GM19372 (cell line): Measurements from ENCODE around the gene SGF29.
A peak's percentile ranks its signal among the peaks of the same experiment; 100 is the strongest.
"Not testable (repeated sequence)": the region's sequence is repeated elsewhere in the genome, so short reads cannot be mapped to it uniquely, and the experiment has no call there.

Experiments
- ATAC-seq: cut with Tn5 transposase; IDR thresholded peaks from one replicate; pipeline ENCODE4 v1.9.1; 2021; ENCODE audit warnings: mild to moderate bottlenecking, low read depth, moderate library complexity; ENCODE audit not compliant: unreplicated experiment

SGF29 gene

GRCh38 chr16:28553776-28554633 lies at the start of gene SGF29:
SGF29 (plus strand) TSS chr16:28553920; CDS start chr16:28581070, 27,150 bp downstream.
- ATAC-seq = peak; percentile 86

DNA sequence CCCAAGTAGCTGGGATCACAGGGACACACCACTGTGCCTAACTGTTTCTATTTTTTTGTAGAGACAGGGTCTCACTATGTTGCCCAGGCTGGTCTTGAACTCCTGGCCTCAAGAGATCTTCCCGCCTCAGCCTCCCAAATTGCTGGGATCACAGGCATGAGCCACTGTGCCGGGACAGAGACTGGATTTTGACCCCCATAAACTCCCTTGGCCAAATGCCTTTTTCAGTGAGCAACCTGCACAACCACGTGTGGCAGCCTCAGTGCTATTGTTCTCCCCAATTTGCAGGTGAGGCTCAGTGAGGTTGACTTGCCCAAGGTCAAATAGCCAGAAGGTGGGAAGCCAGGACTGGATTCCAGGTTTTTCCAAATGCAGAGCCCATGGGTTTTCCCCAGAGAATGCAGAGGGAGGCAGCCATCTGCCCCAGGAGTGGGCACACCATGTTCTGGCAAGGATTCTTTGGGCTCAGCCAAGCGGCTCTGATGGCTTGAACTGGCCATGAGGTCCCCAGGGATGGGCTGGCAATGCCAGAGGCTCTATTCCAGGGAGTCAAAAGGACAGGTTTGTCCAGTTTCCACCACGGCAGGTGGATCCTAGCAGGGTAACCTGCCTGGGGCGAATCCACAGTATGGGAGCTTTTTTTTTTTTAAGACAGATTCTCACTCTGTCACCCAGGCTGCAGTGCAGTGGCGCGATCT lies 48.9 kb upstream of the SGF29 start:
- ATAC-seq = no peak

DNA sequence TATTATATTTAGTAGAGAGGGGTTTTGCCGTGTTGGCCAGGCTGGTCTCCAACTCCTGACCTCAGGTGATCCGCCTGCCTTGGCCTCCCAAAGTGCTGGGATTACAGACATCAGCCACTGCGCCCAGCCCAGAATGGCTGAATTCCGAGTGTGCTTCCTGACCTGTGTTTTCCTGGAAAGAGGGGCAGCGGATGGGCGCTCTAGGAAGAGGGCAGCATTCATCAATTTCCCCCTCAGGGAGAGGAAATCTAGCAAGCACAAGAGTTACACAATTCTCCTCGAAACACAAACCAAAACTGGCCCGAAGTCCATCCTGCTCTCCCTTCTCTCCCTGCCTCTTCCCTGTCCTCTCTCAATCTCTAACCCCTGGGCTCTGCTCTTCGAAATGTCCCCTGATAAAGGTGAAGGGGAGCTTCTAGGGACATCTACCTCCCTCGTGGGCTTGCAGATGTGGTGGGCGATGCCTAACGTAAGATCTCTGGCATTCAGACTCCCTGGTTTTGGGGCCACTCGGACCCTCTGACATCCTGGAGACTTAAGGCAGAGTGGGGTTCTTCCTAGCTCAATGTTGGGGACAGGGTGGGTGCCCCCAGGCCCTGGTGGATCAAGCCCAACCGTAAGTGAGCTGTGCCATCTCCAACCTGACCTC lies 48.1 kb upstream of the SGF29 start:
- ATAC-seq = no peak

DNA sequence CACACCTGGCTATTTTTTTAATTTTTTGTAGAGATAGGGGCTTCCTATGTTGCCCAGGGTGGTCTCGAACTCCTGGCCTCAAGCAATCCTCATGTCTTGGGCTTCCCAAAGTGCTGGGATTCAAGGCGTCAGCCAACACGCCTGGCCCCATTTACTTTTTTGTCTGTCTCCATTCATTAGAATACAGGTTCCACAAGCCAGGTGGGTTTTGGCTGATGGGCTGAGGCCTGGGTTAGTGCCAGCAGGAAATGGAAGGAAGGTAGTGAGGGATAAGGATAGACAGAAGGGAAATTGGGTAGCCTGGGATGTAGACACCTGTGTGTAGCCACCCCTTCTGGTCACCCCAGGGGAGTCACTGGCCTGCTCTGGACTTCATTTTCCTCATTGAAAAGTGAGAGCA lies 42.7 kb upstream of the SGF29 start:
- no peak for ATAC-seq

GRCh38 chr16:28511801-28512789 lies 41.6 kb upstream of the SGF29 start:
- ATAC-seq = no peak

- no peak for ATAC-seq
These were observed 40.1 kb upstream of the SGF29 start for GRCh38 chr16:28513484-28514181.

DNA sequence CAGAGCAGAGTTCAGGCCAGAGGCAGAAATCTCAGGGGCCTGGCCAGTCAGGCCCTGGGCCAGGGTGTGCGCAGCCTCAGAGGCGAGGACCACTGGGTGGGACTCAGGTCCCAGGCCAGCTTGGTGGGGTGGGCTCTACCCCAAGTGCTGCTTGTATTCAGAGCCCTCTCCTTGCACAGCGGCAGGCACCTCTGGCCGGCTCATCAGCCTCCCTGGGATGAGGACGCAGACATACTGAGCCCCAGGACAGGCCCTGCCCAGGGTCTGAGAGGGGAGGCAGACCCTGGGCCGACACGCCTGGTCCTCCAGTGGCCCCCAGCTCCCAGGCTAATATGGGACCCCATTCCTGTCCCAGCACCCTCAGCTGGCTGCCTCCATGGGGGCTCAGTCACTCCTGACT lies 39.5 kb upstream of the SGF29 start:
- ATAC-seq = no peak

- no peak for ATAC-seq
These were observed 33.0 kb upstream of the SGF29 start for GRCh38 chr16:28520672-28521071.

DNA sequence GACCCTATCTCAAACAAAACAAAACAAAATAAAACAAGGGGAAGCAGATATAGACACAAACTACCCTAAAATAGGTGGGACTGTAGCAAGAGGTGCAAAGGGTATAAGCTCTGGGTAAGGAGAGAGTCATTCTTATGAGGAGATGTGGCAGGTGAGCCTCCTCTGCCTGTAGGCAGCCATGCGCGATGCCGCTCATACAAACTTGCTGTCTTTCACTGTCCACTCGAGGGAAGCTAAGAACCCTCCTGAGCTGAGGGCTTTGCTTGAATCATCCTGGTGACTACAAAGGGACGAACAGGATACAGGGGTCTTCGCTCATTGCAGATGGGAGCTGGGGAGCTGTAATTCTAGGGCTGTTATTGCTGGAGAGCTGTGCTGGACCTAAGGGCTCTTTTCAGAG lies 32.3 kb upstream of the SGF29 start:
- no peak for ATAC-seq

- no peak for ATAC-seq
These were observed 30.9 kb upstream of the SGF29 start for GRCh38 chr16:28522792-28523191.

DNA sequence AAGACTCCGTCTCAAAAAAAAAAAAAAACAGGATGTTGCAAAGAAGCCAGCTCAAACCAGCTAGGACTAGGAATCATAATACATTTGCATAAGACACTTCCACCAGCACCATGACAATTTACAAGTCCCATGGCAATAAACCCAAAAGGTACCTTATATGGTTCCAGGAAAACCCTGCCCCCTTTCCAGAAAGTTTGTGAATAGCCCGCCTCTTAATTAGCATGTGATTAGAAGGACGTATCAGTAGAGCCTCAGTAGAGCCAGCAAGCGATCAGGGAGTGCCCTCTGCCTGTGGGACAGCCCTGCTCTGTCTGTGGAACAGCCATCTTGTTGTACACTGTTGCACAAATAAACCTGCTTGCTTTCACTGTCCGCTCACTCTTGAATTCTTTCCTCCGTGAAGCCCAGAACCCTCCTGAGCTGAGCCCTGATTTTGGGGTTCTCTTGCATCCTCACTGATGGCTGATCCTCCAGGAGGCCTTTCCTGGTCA lies 29.0 kb upstream of the SGF29 start:
- ATAC-seq = no peak

DNA sequence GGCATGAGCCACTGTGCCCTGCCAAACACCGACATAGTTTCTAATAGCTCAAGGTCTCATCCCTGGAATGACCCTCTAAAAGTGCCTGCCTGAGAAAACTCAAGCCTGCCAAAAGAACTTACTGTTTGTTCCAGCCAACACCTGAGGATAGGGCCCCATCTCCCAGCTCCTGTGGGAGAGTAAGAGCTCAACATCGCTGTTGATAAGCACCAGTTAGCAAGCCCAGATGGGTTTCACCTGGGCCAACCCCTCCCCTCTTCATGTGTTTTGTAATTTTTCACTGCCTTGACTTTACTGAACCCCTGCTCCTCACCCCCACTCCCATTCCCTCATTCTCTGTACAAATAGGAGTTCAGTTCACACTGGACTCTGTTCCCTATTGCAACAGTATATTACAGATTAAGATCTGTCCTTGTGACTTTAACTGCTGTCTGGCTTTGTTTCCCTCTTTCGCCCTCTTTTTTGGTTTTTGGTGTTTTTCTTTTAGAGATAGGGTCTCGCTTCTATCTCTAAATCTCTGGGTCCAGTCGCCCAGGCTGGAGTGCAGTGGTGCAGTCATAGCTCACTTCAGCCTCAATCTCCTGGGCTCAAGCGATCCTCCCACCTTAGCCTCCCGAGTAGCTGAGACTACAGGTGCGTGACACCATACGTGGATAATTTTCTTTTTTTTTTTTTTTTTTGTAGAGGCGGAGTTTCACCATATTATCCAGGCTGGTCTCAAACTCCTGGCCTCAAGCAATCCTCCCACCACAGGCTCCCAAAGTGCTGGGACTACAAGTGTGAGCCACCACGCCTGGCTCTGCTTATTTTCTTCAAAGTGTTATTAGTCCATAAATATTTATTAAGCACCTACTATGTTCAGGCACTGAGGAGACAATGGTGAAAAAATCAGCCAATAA lies 27.3 kb upstream of the SGF29 start:
- no peak for ATAC-seq

DNA sequence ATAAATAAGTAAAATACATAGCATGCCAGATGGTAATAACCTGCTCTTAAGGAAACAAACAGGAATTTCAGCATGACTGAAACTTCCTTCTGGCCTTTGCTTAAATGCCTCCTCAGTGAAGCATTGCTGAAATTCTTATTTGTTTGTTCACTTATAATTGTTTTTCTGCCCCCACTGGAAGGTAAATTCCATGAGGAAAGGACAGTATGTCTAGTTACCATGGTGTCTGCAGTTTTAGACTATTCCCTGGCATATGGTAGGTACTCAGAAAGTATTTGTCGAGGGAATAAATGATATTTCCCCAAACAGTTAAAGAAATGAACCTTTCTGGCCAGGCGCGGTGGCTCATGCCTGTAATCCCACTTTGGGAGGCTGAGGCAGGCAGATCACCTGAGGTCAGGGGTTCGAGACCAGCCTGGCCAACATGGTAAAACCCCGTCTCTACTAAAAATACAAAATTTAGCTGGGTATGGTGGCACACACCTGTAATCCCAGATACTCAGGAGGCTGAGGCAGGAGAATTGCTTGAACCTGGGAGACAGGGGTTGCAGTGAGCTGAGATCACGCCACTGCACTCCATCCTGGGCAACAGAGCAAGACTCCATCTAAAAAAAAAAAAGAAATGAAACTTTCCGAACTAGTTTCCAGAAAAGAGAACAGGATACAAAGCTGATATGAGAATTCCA lies 26.5 kb upstream of the SGF29 start:
- not testable (repeated sequence) for ATAC-seq

DNA sequence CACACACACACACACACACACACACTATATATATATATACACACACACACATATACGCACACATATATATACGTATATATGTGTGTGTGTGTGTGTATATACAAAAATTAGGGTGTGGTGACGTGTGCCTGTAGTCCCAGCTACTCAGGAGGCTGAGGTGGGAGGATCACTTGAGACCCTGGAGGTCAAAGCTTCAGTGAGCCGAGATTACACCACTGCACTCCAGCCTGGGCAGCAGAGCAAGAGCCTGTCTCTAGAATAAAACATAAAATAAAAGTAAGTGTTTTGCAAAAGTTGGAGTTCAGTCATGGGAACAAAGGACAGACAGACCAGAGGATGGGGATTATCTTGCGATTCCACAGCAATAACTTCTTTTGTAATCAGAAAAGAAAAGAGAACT lies 25.7 kb upstream of the SGF29 start:
- no peak for ATAC-seq

DNA sequence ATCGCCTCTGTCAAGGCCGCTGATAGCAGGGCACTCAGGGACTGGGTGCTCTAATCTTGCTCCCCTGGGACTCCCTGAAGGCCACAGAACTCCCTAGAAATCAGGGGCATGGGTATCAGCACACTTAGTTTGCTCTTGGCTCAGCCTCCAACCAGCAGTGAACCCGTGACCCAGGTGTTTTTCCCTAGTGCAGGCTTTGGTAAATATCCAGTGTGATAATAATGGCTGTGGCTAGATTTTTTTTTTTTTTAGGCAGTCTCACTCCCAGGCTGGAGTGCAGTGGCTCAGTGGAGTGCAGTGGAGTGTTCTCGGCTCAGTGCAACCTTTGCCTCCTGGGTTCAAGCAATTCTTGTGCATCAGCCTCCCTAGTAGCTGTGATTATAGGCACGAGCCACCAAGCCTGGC lies 25.3 kb upstream of the SGF29 start:
- ATAC-seq = no peak

- no peak for ATAC-seq
These were observed 24.6 kb upstream of the SGF29 start for GRCh38 chr16:28529124-28529523.

DNA sequence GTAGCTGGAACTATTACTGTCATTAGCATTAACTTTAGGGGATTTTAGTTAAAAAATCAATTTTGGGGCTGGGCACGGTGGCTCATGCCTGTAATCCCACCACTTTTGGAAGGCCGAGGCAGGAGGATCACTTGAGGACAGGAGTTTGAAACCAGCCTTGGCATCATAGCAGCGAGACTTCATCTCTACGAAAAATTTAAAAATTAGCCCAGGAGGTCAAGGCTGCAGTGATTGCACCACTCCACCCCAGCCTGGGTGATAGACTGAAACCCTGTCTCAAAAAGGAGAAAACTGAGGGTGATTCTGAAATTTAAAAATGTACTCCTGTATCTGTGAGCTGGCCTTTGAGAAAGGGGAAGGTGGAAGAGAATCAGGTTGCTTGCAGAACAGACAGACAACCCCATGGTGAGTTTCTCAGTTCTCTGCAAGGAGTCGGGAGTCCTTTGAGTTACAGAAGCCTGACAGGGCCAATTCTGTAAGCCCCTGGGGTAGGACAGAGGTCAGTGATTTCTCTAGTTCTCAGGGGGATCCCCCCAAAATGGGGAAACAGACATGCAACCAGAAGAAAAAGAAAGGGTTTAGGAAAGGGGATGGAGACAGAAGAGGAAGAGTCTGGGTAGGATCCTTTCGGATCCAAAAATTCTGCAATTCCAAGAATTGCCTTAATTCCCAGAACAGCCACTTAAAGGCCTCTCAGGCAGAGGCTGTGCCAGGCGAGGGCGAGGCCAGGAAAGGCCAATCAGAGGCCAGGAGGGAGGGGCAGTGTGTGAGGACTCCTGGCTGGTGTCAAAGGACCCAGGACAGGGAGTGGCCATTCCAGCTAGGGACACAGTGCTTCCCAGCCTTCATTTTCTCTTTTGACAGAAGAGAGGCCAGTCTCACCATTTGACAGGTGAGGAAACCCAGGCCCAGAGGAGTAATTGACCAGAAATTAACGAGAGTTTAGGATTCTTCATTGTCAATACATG lies 21.7 kb upstream of the SGF29 start:
- ATAC-seq = no peak
